ENCODE data around the gene SHANK1.

The SHANK1 gene

GRCh38 chr19:50632151-50632835, 87.3 kb downstream of the SHANK1 start:
- Histone ChIP-seq H3F3A (ENCODE audit: low read depth) (no peaks in the 10 kb centered on the region), H2AFZ (ENCODE audit: low read length) (no peak overlapping the region), H3K79me2 (ENCODE audit: insufficient read depth, low read length) (no peaks in the 10 kb centered on the region), H3K4me1 (ENCODE audit: insufficient read depth, low read length, poor library complexity, severe bottlenecking) (no peaks in the 10 kb centered on the region), H3K9ac (ENCODE audit: low read depth, low read length, poor library complexity, severe bottlenecking) (no peak overlapping the region), H3K9me2 (replicated peaks; ENCODE audit: low read depth, low read length) (no peaks in the 10 kb centered on the region), H3K9me3 (ENCODE audit: insufficient read depth, low read depth, low read length) (peaks cover 5% of the 10 kb centered on the region; the same call in 1 of the 2 replicates), H3K36me3 (ENCODE audit: insufficient read depth, low read length) (no peaks in the 10 kb centered on the region), H3K27me3 (ENCODE audit: insufficient read depth, low read length, poor library complexity, severe bottlenecking) (no peaks in the 10 kb centered on the region), H4K20me1 (ENCODE audit: insufficient read depth, low read length, poor library complexity, severe bottlenecking) (no peaks in the 10 kb centered on the region), H3K4me3 (ENCODE audit: low read length, poor library complexity, severe bottlenecking) (no peak overlapping the region), H3K4me2 (ENCODE audit: low read depth, low read length, poor library complexity, severe bottlenecking) (no peak overlapping the region)
- TF ChIP-seq CTCF (conservative IDR thresholded peaks at IDR 0.05; ENCODE audit: low read length) = no peak
- TF ChIP-seq EZH2phosphoT487 (IDR thresholded peaks at IDR 0.05; ENCODE audit: borderline replicate concordance) = no peak

DNA sequence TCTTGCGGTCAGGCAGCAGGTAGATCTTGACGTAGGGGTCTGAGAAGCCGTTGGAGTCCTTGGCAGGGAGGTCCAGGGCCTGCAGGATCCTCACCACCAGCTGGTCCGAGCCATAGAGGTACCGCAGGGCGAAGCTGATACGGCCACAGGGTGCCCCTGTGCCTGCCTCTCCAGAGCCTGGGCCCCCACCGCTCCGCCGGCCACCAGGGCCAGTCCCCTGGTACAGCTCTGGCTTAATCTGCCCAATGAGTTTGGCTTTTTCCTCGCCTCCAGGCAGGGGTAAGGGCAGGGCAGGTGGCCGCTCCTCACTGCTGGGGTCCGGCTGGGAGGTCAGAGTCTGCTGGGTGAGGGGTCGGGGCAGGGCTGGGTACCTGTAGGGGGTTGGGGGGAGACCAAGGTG, 89.8 kb downstream of the SHANK1 start:
- no peaks in the 10 kb centered on the region for H3K9me2 ChIP-seq (replicated peaks; ENCODE audit: low read depth, low read length)
- no peak overlapping the region for H3K9ac ChIP-seq (ENCODE audit: low read depth, low read length, poor library complexity, severe bottlenecking)
- no peaks in the 10 kb centered on the region for H3F3A ChIP-seq (ENCODE audit: low read depth)
- no peak overlapping the region for H3K4me3 ChIP-seq (ENCODE audit: low read length, poor library complexity, severe bottlenecking)
- no peak for TF ChIP-seq EZH2phosphoT487 (IDR thresholded peaks at IDR 0.05; ENCODE audit: borderline replicate concordance)
- no peak for TF ChIP-seq CTCF (conservative IDR thresholded peaks at IDR 0.05; ENCODE audit: low read length)
- no peaks in the 10 kb centered on the region for H3K27me3 ChIP-seq (ENCODE audit: insufficient read depth, low read length, poor library complexity, severe bottlenecking)
- no peak overlapping the region for H2AFZ ChIP-seq (ENCODE audit: low read length)
- H3K36me3 ChIP-seq (ENCODE audit: insufficient read depth, low read length) = no peaks in the 10 kb centered on the region
- H4K20me1 ChIP-seq (ENCODE audit: insufficient read depth, low read length, poor library complexity, severe bottlenecking) = no peaks in the 10 kb centered on the region
- H3K4me1 ChIP-seq (ENCODE audit: insufficient read depth, low read length, poor library complexity, severe bottlenecking) = no peaks in the 10 kb centered on the region
- peaks cover 5% of the 10 kb centered on the region; the same call in 1 of the 2 replicates for H3K9me3 ChIP-seq (ENCODE audit: insufficient read depth, low read depth, low read length)
- no peak overlapping the region for H3K4me2 ChIP-seq (ENCODE audit: low read depth, low read length, poor library complexity, severe bottlenecking)
- no peaks in the 10 kb centered on the region for H3K79me2 ChIP-seq (ENCODE audit: insufficient read depth, low read length)

GRCh38 chr19:50629194-50629593, 90.4 kb downstream of the SHANK1 start:
- no peaks in the 10 kb centered on the region for H3K4me1 ChIP-seq (ENCODE audit: insufficient read depth, low read length, poor library complexity, severe bottlenecking)
- no peak overlapping the region for H3K4me2 ChIP-seq (ENCODE audit: low read depth, low read length, poor library complexity, severe bottlenecking)
- H3K9me2 ChIP-seq (replicated peaks; ENCODE audit: low read depth, low read length) = no peaks in the 10 kb centered on the region
- H3K4me3 ChIP-seq (ENCODE audit: low read length, poor library complexity, severe bottlenecking) = no peak overlapping the region
- peaks cover 5% of the 10 kb centered on the region; the same call in 1 of the 2 replicates for H3K9me3 ChIP-seq (ENCODE audit: insufficient read depth, low read depth, low read length)
- no peaks in the 10 kb centered on the region for H3K27me3 ChIP-seq (ENCODE audit: insufficient read depth, low read length, poor library complexity, severe bottlenecking)
- H3K36me3 ChIP-seq (ENCODE audit: insufficient read depth, low read length) = no peaks in the 10 kb centered on the region
- no peak overlapping the region for H3K9ac ChIP-seq (ENCODE audit: low read depth, low read length, poor library complexity, severe bottlenecking)
- H3F3A ChIP-seq (ENCODE audit: low read depth) = no peaks in the 10 kb centered on the region
- H4K20me1 ChIP-seq (ENCODE audit: insufficient read depth, low read length, poor library complexity, severe bottlenecking) = no peaks in the 10 kb centered on the region
- no peaks in the 10 kb centered on the region for H3K79me2 ChIP-seq (ENCODE audit: insufficient read depth, low read length)
- TF ChIP-seq EZH2phosphoT487 (IDR thresholded peaks at IDR 0.05; ENCODE audit: borderline replicate concordance) = no peak
- TF ChIP-seq CTCF (conservative IDR thresholded peaks at IDR 0.05; ENCODE audit: low read length) = no peak
- H2AFZ ChIP-seq (ENCODE audit: low read length) = no peak overlapping the region
